22Rv1 (cell line): Measurements from ENCODE around the gene PHLDB2.

ENCODE experiments used
- CTCF ChIP-seq: fragments of 450-650 bp; IDR thresholded peaks from 2 replicates; pipeline ENCODE4 v1.5.1; 2017; ENCODE audit warnings: mild to moderate bottlenecking
- ZFX ChIP-seq: fragments of 450-650 bp; IDR thresholded peaks from 2 replicates; pipeline ENCODE4 v1.6.1; 2017; ENCODE audit warnings: antibody characterized with exemption, borderline replicate concordance

DNA sequence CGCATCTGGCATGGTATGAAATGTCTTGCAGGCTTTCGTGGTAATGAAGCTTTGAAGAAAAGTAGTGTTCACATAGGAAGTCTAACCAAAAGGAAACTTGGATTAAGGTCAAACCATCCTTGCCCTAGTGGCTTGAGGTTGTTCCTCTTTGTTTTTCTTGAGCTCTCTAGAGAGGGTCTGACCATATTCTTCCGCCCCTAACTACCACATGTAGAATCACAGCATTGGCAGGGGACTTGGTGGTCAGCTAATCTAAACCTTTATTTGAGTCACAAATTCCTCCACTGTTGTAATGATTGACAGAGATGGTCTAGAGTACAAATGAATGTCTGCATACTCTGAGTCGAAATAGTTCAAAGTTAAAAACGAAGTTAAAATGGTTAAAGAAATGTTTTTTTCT, 39.1 kb upstream of the PHLDB2 start:
- TF ChIP-seq CTCF (no peak), ZFX (no peak)
